HL-60/S4 treated with phorbol 12-myristate 13-acetate at 8.2 ng/mL for 4 days and 3 days (cell line): ENCODE data around the gene FOXP1.

ENCODE experiments used
- in situ Hi-C: fragments of 300-500 bp; cut with MboI; formaldehyde crosslinking; loops from 2 replicates; pipeline ENCODE4 v1.15.0; 2022; ENCODE audit warnings: low sequenced_read_pairs

FOXP1 gene

DNA sequence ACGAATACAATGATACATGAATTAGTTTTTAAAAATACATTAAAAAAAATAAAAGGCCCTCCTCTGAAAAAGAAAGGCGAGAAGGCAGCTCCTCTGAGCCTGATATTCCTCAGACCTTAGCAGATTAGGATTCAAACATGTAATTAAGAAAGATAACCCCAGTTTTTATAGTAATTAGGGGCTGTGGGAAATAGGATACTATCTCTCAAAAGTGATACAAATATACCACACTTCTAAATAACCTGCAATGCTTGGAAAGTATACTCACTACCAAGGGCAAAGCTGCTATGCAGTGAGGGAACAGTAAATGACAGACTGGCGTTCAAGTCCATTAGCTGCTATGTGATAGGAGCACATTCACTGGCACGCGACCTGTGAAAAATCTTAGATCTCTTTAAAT, 445.1 kb downstream of the FOXP1 start:
- in situ Hi-C loops: no loop called here

DNA sequence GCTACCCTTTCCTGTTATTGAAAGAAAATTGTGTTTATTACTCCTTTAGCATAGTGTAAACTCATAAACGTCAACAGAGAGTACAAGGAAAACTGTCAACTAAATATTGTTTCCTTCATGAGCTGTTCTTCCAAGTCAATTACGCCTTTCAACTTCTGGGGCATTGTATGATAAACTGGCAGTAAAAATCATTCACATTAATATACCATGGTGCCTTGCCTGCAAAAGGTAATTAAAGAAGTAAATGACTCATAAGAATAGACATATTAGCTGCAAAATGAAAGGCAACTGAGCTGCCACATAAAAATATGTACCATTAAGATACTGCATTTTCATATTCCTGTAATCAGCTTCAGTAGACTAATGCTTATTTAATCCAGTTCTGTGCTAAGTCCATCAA, 447.3 kb downstream of the FOXP1 start:
- in situ Hi-C loops: no loop called here

GRCh38 chr3:71135373-71136088, 448.0 kb downstream of the FOXP1 start:
- in situ Hi-C loops: no loop called here

GRCh38 chr3:71134521-71134920, 449.0 kb downstream of the FOXP1 start:
- in situ Hi-C loops: no loop called here

GRCh38 chr3:71133865-71134264, 449.7 kb downstream of the FOXP1 start:
- in situ Hi-C loops: no loop called here

GRCh38 chr3:71132995-71133730, 450.4 kb downstream of the FOXP1 start:
- in situ Hi-C loops: no loop called here

GRCh38 chr3:71131375-71132314, 451.9 kb downstream of the FOXP1 start:
- in situ Hi-C loops: no loop called here

DNA sequence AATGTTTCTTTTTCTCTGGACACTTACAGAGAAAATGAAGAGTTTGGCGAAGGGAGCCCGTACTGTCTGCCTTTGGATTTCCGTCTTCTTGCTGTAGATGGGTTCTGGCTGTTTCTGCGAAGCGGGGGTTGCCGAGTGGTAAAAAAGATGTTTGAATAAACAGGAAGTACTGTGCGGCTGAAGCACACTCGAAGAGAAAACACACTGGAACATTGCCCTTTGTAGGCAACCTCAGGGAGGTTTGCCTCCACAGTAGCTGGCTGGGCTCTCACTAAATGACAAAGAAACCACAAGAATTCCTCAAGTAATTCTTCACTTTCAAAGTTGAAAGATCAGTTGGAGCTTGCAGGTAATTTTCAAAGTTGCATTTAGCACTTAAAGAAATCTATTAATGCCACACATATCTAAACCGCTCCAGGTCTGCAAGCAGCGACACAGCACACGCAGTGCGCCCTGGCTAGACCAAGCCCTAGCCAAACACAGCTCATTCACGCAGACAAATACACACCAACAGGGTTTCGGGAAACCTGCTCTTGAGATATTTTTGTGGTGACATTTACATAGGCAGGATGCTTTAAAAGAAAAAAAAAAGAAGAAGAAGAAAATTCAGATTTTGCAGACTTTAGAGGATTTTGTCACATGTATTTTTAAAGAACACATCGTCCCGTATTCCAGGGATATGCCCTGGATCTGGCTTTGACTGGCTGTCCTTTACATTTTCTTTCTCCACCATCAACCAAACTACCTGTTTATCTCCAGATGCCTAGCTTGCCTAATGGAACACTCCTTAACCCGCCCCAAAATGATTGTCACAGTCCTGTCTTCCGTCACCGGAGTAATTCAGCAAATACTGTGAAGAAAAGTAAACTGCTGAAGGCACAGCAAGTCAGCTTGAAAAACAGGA, 452.8 kb downstream of the FOXP1 start:
- in situ Hi-C loops: no loop called here

DNA sequence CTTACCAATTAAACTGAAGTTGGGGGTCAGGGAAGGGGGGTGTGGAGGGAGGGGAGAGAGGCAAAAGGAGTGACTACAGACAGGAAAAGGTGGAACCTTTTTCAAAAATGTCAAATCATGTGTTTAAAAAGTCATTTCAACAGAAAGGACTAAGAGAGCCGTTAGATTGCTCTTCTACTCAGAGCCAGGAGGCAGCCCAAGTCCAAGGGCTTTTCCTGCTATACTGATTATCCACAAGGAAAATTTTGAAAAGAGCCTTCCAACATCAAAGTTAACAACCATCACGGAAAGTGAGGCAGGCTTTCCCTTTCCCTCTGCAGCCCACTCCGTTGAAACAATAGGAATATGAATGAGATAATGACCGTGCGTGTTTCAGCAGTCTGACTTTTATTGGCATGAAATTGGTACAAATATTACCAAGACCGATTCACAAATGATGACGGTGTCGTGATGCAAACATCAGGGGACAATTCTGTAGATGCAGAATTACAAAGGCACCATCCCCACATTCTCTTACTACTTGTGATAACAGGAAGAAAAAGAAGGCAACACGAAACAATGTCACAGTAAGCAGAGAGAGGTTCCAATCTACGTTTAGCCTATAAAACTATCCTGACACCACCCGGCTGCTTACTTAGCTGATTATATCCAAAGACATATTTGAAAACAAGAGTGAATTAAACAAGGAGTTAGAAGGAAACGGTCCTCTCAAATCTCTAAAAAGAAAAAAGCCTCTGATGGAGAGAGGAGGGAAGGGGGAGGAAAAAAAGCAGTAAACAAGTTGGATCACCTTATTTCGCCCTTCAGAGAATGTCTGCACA, 453.7 kb downstream of the FOXP1 start:
- in situ Hi-C loops: no loop called here

- in situ Hi-C loops: no loop called here
Measured at GRCh38 chr3:71128961-71129360, 454.6 kb downstream of the FOXP1 start.

DNA sequence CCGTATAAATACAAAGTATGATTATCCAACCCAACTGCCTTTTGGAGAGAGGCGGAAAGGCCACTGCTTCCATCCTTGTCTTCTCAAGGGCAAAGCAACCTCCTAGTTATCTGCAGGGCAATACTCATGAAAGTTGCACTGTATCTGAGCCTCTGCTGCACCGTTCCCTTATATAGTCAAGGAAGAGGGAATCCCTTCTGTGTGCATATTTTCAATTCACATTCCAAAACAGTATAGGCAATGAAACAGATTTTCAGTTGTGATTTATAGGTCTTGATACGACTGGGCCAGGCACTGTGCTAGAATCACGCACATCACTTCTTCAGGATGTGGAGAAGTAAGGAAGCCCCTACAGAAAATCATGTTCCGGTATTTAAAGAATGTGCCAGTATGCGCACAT, 455.7 kb downstream of the FOXP1 start:
- in situ Hi-C loops: no loop called here

DNA sequence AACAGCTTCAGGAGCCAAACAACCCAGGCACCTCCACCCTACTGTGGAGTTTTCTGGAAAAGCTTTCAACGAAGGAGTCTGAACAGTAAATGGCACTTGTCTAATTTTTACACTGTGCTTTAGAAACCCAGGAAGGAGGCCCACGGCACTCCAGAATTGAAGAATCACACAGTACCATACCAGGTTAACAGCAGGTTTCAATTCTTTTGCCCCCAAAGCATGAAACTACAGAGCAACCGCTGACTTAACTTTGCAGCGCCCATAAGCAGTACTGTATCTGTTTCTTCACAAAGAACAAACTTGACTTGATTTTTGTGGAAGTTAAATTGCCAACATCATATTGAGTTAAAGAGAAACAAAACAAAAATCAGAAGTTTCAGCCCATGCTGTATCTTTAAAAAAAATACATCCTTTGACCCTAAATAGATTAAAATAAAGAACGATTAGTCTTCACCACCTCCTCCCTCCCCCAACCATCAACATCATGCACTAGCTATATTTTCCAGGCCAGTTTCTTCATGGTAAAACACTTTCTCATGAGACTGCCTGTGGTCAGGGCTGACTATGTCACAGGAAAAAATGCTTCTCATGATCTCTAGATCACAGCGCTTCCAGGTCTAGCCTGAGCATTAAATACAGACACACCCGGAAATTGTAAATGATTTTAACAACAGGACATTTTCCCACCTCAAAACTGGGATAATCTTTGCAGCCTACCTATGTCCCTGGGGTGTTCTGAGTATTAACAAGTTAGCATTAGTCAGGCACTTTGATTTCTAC, 456.3 kb downstream of the FOXP1 start:
- in situ Hi-C loops: no loop called here

DNA sequence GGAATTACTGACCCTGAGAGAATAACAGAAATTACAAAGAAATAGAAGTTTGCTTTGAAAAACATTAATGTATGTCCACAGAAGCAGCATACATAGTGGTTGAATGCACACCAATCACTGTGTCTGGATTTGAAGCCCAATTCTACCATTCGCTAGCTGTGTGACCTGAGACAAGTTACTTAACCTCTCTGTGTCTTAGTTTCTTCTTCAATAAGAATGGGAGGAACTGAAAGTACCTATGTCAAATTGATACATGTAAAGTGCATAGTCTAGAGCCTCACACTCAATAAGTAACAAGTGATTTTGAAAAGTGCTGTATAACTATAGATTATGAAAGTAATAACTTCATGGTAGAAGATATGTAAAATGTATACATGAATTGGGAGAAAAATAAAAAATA, 457.8 kb downstream of the FOXP1 start:
- in situ Hi-C loops: no loop called here

GRCh38 chr3:71124048-71124447, 459.5 kb downstream of the FOXP1 start:
- in situ Hi-C loops: no loop called here

GRCh38 chr3:71122641-71123040, 460.9 kb downstream of the FOXP1 start:
- in situ Hi-C loops: no loop called here

DNA sequence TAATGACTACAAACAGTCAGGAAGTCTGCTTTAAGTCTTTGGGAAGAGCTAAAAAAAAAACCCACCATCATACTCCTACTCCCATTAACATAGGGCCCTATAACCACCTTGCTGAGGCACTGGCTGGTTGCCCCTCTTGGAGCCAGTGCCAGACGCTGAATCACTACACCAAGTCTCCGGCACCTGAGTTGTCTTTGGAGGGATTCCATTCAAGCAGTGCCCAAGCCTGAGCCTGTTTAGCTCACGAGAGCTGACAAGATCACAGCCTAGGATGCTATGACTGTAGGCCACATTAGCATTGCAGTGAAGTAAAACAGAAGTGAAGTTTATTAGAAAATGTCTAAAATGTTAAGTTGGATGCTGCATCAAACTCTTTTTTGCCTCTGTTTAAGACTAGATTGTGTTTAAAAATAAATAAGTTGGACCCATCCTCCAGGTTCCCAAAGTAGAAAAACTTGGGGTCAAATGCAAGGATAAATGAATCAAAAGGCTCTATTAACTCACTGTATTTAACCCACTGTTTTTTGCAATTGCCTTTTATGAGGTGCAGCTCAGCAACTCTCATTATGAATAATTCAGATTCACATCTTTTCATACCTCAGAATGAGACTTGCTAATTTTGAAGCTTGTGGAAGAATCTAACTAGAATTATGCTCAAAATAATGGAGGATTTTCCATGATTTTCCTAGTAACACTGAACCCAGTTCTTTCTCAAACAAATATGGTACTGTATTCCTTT, 461.9 kb downstream of the FOXP1 start:
- in situ Hi-C loops: no loop called here

GRCh38 chr3:71120012-71120411, 463.5 kb downstream of the FOXP1 start:
- in situ Hi-C loops: no loop called here

- in situ Hi-C loops: no loop called here
Measured at GRCh38 chr3:71119171-71119570, 464.4 kb downstream of the FOXP1 start.
